ENCODE measurements around the gene UBXN1. TPM values are rescaled to one million over a fixed set of nuclear protein-coding genes. Genes with fewer than 3 reads are reported as not detected.

UBXN1 gene
- total RNA-seq, 1 donor from 2014 or later: 113 TPM

DNA sequence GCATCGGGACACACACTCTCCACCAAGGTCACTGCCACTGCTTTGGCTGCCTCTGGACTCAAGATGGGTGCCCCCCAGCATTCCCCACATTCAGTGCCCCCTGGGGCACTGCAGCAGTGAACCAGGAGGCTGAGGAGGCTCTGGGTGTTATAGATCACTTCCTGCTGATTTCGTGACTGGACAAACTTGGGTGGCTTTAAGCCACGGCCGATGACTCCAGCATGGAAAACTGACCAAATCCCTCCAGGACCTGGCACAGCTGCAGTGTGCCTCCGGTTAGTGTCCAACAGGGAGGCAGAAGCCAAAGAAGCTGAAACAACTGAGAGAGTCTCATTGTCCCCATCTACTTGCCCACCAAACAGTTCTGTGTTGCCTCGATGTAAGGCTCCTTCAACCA is 31.3 kb downstream of the UBXN1 start:
- Mint-ChIP-seq H3K9me3 (no peaks in the 10 kb centered on the region), H3K27ac (no peak overlapping the region), H3K4me3 (no peak overlapping the region), H3K36me3 (no peaks in the 10 kb centered on the region), H3K4me1 (ENCODE audit: unreplicated experiment) (peaks cover 11% of the 10 kb centered on the region), H3K27me3 (no peaks in the 10 kb centered on the region)
- DNase-seq (ENCODE audit: extremely low spot score, unreplicated experiment): no peak
- no peak for TF ChIP-seq CTCF (conservative IDR thresholded peaks at IDR 0.05)

DNA sequence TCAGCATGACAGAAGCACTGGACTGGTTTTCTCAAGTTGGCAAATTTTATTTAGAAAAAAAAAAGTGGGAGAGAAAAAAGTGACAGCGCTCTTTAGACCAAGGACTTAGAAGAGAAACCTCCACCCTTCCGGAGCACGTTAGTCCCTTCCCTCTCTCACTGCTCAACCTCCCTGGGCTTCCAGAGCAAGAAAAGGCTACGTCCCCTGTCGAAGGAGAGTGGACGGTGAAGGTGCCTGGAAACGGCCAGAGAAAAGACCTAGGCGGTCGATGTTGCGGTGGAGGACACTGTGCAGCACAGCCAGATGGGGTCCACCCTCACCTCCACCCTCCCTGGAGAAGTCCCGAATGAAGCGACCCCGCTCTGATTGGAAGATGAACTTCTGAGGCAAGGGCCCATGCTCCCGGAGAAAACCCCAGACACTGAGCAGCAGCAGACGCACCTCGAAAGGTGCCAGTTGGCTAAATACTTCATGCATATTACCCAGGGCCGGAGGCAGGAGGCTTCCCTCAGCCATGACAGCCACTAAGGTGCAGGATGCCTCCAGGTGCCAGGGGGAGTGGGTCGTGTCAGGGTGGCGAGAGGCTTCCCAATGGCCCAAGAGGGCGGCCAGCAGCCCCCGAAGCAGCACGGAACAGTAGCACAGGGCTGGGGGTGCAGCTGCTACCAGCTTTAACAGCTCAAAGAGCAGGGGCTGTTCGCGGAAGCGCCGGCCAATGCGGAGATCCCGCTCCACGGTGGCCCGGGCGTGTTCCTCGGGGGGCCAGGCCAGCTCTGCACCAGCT is 31.9 kb downstream of the UBXN1 start:
- no peak for TF ChIP-seq CTCF (conservative IDR thresholded peaks at IDR 0.05)
- DNase-seq (ENCODE audit: extremely low spot score, unreplicated experiment): no peak

DNA sequence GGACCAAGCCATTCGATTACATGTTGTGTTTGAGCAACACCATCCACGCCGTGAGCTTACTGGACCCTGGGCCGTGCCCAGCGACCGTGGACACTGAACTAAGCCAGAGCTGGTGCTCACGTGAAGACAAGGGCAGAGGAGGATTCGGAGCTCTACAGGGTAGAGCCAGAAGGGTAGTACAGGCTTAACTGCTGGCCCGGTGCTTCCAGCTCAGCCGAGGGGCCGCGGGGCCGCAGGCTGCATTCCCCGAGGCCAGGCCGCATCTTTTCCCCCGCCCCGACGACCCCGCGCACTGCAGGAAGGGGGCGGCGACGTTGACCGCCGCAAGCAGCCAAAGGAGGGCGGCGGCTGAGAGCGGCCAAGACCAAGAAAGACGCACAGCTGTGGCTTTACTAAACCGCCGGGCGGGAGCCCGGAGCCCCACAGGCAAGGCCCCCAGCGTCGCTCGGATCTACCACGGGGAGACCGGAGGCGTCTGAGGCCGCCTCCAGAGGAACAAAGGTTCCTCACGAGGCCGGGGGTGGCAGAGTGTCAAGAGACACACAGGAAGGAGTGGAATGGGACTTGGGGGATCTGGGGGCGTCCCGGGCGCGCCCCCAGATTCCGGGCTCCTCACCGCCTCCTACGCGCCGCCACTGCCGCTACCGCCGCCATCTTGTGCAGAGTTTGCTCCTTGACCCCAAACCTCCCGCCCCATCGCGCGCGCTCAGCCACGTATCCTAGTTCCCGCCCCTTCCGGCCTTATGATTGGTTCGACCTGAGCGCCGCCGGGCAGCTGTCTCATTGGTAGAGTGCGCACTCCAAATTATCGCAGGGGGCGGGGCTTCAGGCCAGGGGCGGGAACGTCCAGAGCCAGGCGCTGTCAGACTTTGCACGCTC is 32.7 kb downstream of the UBXN1 start, which contains the start of gene GANAB:
TSS of gene GANAB (minus strand) at position 668 of the 879 bp plus-strand sequence. CDS start at position 654, 14 bp downstream.
- no peak for TF ChIP-seq CTCF (conservative IDR thresholded peaks at IDR 0.05)
- DNase-seq (ENCODE audit: extremely low spot score, unreplicated experiment): peak; percentile 99
- H3K36me3 Mint-ChIP-seq: no peaks in the 10 kb centered on the region
- H3K4me1 Mint-ChIP-seq (ENCODE audit: unreplicated experiment): peaks cover 6% of the 10 kb centered on the region
- no peaks in the 10 kb centered on the region for H3K9me3 Mint-ChIP-seq
- H3K4me3 Mint-ChIP-seq: peak within 1 kb of the TSS; percentile 99
- H3K27me3 Mint-ChIP-seq: no peaks in the 10 kb centered on the region
- H3K27ac Mint-ChIP-seq: peak within 1 kb of the TSS; percentile 93

More for the DNA sequence above, 31.9 kb downstream of the UBXN1 start:
- Mint-ChIP-seq H3K27ac (peak overlapping the region; percentile 93), H3K4me1 (ENCODE audit: unreplicated experiment) (peaks cover 6% of the 10 kb centered on the region), H3K36me3 (no peaks in the 10 kb centered on the region), H3K27me3 (no peaks in the 10 kb centered on the region), H3K9me3 (no peaks in the 10 kb centered on the region), H3K4me3 (peak overlapping the region; percentile 99)

GRCh38 chr11:62645671-62645945 is 33.3 kb downstream of the UBXN1 start:
- Mint-ChIP-seq H3K9me3 (no peaks in the 10 kb centered on the region), H3K27me3 (no peaks in the 10 kb centered on the region), H3K4me3 (peak overlapping the region; percentile 99), H3K36me3 (no peaks in the 10 kb centered on the region), H3K27ac (peak overlapping the region; percentile 93), H3K4me1 (ENCODE audit: unreplicated experiment) (peaks cover 6% of the 10 kb centered on the region)
- no peak for DNase-seq (ENCODE audit: extremely low spot score, unreplicated experiment)
- TF ChIP-seq CTCF (conservative IDR thresholded peaks at IDR 0.05): no peak

DNA sequence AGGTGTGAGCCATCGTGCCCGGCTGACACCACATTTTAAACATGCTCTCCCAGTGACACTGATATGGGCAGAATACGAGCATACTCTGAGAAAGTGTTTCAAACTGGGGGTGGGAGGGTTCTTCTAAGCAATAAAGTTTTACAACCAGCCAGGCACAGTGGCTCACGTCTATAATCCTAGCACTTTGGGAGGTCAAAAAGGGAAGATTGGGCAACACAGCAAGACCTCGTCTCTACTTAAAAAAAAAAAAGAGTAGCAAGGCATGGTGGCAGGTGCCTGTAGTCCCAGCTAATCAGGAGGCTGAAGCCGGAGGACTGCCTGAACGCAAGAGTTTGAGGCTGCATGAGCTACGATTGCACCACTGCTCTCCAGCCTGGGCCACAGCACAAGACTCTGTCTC is 34.7 kb downstream of the UBXN1 start:
- no peaks in the 10 kb centered on the region for H3K27me3 Mint-ChIP-seq
- TF ChIP-seq CTCF (conservative IDR thresholded peaks at IDR 0.05): no peak
- no peak for DNase-seq (ENCODE audit: extremely low spot score, unreplicated experiment)
- H3K27ac Mint-ChIP-seq: no peak overlapping the region
- peaks cover 6% of the 10 kb centered on the region for H3K4me1 Mint-ChIP-seq (ENCODE audit: unreplicated experiment)
- H3K9me3 Mint-ChIP-seq: no peaks in the 10 kb centered on the region
- H3K4me3 Mint-ChIP-seq: peak overlapping the region; percentile 22
- peaks cover 6% of the 10 kb centered on the region for H3K36me3 Mint-ChIP-seq

Data from type B pancreatic cell (in vitro differentiated cells).